Medulla oblongata (tissue), 1 donor: ENCODE measurements around the gene BMF.
"Not testable (repeated sequence)": the region's sequence is repeated elsewhere in the genome, so short reads cannot be mapped to it uniquely, and the experiment has no call there.

Experiments
- DNase-seq: peaks from one replicate; pipeline ENCODE4 v3.0.0-alpha.2; 2015; ENCODE audit errors: extremely low spot score

The BMF gene

GRCh38 chr15:40087991-40088928 is 20.4 kb downstream of the BMF start:
- DNase-seq = no peak

GRCh38 chr15:40087068-40087810 is 21.4 kb downstream of the BMF start:
- DNase-seq = no peak

GRCh38 chr15:40085266-40085665 is 23.4 kb downstream of the BMF start:
- no peak for DNase-seq

GRCh38 chr15:40084650-40085049 is 24.0 kb downstream of the BMF start:
- DNase-seq = no peak

- DNase-seq = no peak
Observed at GRCh38 chr15:40082195-40082883, 26.3 kb downstream of the BMF start.

GRCh38 chr15:40081691-40082194 is 26.9 kb downstream of the BMF start:
- peak; percentile 97 for DNase-seq

GRCh38 chr15:40080847-40081246 is 27.8 kb downstream of the BMF start:
- no peak for DNase-seq

- no peak for DNase-seq
Observed at GRCh38 chr15:40080104-40080503, 28.6 kb downstream of the BMF start.

- DNase-seq = no peak
Observed at GRCh38 chr15:40079456-40079855, 29.2 kb downstream of the BMF start.

GRCh38 chr15:40075298-40076044 is 33.2 kb downstream of the BMF start:
- DNase-seq = no peak

- DNase-seq = not testable (repeated sequence)
Observed at GRCh38 chr15:40074656-40075055, 34.0 kb downstream of the BMF start.

GRCh38 chr15:40073716-40074490 is 34.8 kb downstream of the BMF start:
- not testable (repeated sequence) for DNase-seq

GRCh38 chr15:40072216-40072990 is 36.3 kb downstream of the BMF start:
- no peak for DNase-seq

GRCh38 chr15:40070608-40071218 is 38.0 kb downstream of the BMF start:
- no peak for DNase-seq

- DNase-seq = no peak
Observed at GRCh38 chr15:40070166-40070557, 38.5 kb downstream of the BMF start.

GRCh38 chr15:40069178-40070165 is 39.2 kb downstream of the BMF start:
- peak; percentile 97 for DNase-seq

- no peak for DNase-seq
Observed at GRCh38 chr15:40067921-40068624, 40.6 kb downstream of the BMF start.
